GM21381 (cell line): Measurements from ENCODE around the gene SPTLC3.

ENCODE experiments used
- ATAC-seq: cut with Tn5 transposase; IDR thresholded peaks from one replicate; pipeline ENCODE4 v1.9.1; 2021; ENCODE audit warnings: mild to moderate bottlenecking, moderate library complexity; ENCODE audit not compliant: unreplicated experiment

SPTLC3 gene

DNA sequence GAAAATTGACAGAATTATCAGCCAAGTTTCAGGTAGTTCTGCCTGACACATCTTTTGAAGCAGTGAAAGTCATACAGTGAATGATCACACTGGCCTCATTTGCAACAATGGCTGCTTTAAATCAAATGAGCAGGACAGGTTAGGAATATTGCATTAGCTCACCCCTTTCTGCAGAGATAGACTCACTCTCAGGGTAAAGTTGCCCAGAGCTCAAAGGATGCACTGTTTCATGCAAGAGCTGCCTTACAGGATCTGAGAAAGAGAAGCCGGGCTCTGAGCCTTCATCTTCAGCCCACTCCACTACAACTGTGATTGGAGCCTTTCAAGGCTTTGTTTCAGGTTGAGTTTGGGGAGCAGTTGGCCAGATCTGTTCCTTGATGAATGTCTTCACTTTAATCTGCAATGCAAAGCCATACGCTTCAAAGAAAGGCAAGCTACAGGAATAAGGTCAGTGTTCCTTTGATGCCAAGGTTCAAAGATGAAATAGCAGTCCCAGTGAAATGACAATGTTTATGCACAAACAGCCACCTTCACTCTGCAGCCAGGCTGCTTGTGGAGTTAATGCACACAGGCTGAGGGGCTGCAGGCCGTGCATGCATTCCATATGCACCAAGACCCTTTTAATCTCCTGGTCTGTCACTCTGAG, 121.4 kb downstream of the SPTLC3 start:
- no peak for ATAC-seq

- ATAC-seq: no peak
These were observed 121.9 kb downstream of the SPTLC3 start for GRCh38 chr20:13130707-13131103.

DNA sequence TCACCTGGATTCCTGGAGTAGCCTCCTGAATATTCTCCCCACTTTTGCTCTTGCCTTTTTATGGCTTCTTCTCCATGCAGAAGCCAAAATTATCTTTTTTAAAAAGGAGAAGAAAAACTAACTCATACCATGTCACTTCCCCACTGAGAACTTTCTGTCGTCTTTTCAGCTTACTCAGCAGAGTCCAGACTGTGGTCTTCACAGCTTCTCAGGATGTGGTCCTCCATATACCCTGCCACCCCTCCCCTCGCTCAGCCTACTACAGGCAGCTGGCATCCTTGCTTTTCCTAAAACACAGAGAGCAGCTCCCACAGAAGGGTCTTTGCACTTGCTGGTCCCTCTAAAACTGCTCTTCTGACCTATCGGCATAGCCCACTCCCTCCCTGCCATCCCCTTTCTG, 122.9 kb downstream of the SPTLC3 start:
- ATAC-seq: no peak

DNA sequence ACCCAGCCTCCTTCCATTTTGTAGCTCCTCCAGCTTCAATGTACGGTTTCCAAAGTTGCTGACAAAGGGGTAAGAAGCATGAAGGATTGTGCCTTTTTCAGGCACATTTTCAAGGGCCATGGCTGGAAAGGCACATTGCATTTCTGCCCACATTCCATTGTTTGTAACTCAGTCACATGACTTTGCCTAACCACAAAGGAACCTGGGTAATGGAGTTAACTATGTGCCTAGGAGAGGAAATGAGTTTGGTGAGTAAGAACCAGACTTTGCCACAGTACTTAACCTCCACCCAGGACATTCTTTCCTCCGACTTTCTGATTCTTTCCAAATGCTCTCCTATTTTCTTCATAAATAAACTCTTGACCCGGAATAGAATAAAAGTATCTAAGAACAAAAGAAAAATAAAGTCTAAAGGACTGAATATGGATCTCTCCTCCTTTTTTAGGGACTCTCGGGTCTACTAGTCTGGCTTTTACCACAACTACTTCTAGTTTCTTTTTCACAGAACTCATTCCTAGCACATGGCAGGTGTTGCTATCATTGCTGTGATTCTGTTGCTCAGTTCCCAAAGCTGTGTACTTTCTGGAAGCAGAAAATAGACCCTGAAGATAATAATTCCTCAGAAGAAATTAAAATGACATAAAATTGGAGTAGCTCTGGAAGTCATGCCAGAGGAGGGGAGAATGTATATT, 130.8 kb downstream of the SPTLC3 start:
- no peak for ATAC-seq

DNA sequence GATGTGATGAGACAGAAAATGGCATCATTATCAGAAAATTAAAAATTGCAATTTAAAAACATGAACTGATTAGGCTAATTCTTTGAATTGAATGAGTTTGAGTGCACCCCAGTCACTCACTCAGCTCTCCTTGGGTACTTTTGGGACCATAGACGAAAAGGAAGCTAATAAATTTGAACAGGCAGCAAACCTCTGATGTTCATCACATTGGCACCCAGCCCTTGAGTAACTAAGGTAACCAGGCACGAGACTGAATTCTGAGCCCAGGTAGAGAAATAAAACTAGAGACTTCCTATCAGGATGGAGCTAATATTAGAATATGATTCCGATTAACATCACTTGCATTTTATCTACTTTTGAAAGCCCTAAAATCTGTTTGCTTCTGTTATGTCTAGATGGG, 131.4 kb downstream of the SPTLC3 start:
- no peak for ATAC-seq

DNA sequence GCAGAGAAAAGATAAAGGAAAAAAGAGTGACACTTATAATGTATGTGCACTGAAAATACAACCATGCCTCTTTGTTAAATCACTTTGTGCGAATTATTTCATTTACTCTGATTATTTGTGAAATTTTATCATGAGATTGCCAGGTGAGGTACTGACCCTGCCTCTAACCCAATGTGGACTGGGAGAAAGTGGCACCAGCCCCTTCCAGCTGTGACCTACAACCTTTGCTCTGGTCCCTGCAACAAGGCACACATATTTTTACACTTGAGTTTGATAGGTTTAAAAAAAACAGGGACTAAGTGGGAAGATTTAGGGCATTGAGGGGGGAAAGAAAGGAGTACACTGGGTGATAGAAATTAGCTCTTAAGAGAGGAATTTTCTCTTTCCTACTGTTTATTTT, 132.0 kb downstream of the SPTLC3 start:
- ATAC-seq: no peak

DNA sequence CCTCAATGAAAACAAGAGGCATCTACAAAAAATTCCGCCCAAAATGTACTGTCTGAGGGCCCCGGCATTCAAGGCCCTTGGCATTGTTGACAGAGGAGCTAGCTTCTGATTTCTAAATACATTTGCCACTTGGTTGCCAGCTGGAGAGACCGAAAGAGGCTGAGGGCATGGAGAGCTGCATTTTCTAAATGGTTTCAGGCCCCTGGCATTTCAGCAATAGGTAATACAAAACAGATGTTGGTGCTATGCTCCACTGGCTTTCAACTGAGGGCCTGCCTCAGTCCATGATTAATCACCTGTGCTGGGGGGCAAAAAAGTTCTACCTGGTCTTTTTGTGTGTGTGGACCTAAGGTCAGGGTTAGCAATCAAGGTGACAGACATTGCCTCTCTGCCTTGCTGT, 132.8 kb downstream of the SPTLC3 start:
- ATAC-seq: no peak

DNA sequence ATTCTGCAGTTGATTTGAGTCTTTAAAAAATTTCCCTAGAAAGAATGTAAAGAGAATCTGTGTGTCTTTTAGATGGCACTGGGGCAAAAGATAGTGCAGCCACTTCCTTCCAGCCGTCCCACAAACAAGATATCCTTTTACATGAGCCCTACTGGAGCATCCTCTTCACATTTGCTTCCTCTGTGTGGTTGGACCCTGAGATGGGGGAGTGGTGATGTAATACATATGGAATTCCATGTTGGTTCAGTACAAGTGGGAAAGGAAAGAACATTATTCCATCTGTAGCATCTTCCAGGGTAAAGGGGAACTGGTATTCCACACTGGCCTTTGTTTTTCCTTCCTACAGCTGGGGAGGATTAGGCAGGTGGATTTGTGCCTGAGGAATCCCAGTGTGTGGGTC, 133.4 kb downstream of the SPTLC3 start:
- ATAC-seq: no peak

DNA sequence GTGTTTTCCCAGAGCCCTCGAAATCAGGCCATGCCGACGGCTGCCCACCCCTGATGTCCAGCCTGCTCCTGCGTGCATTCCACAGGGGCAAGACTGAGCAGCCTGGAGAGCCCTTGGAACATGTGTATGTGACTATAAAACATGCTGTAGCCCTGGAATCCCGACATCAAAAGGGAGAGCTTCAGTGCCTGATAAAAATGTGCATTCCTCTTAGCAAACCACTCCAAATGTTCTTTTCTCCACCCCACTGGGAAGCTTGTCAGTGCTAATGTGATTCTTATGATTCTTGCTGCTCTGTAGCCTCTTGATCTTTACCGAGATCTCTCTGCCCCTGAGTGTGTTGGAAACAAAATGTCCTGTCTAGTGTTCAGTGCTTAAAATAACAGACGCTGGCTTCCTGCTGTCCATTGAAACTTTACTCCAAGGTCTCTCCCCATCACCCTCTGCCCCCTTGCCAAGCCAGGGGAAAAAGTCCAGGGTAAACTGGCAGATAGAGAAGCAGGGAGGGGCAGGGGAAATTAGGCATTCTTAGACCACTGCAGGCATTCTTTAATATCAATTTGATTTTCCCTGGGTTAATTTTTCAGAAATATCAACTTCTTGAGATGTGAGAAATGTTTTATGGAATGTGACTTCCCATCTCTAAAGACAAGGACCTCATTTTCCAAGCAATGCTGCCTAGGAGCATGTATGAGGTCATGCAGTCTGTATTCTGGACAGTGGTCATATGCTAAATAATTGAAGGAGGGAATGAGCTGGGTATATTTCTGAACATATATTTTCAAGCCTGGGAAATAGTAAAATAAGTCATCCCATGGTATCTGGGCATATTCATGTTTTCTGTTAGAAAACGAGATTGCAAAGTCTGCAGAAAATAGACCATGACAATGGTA, 138.5 kb downstream of the SPTLC3 start:
- no peak for ATAC-seq

- ATAC-seq: no peak
These were observed 139.2 kb downstream of the SPTLC3 start for GRCh38 chr20:13147971-13148370.

GRCh38 chr20:13148402-13148801, 139.6 kb downstream of the SPTLC3 start:
- no peak for ATAC-seq

DNA sequence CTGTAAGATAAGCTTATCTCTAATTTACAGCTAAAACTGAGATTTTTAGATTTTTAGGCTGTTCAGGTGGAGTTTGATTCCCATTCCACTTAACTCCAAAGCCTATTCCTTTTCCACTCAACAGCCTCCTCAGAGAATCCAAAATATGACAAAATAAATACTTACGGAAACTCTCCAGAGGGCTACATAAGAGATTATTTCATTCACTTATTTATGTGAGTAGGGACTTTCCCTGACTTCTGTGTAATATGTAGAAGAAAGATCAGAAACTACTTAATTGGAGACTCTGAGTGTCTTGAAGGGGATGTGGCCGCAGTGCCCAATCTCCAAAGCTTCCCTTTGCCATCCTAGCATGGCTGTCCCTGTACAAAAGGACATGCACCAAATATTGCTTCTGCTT, 140.2 kb downstream of the SPTLC3 start:
- ATAC-seq: no peak

DNA sequence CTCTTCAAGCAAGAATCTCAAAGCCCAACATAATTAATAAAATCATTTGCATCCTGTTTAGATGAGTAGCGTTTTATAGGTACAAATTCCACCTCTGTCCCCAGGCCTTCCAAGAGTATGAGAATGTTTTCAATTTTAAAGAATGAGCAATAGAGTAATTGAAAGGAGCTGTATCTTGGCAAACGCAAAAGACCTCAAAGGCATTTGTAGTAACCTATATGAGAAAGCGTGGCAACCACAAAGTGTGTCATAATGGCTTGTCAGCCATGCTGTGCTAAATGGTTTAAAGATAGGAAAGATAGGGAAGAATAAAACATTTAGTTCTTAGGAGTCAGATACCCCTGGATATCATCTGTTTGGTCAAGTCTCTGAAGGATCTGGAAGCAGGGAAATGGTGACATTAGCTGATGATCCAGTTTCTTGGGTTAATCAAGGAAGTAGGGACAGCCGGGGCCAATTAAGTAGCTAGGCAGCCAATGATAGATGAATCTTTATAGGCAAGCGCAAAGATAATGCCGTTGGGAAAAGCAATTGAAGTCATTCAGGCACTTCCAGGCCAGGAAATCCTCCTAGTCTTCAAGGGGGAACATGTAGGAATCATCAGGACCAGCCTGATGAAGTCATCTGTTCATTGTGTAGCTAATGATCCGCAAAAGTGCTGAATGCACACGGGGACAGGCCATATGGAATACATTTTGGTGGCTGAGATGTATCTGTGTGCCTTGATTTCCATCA, 140.8 kb downstream of the SPTLC3 start:
- ATAC-seq: no peak

- ATAC-seq: no peak
These were observed 149.6 kb downstream of the SPTLC3 start for GRCh38 chr20:13158369-13158768.

GRCh38 chr20:13159889-13160288, 151.1 kb downstream of the SPTLC3 start:
- ATAC-seq: no peak

DNA sequence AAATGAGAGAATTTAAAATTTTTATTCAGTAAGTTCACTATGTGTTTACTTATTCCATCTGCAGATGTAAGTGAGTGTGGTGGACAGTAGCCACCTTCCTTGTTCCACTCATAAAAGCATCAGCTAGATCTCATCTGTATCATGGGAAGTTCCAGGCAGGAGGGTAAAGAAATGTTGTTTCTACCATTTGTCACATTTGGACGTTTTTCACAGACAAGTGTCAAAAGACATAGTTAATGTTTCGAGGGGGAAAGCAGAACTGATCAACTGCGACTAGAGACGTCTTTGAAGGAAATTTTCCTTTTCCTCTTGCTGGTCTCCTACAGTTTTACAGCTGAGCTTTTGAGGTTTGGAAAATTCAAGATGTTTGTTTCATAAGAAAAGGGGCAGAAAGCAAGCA, 156.4 kb downstream of the SPTLC3 start:
- no peak for ATAC-seq

- no peak for ATAC-seq
These were observed 157.2 kb downstream of the SPTLC3 start for GRCh38 chr20:13166011-13166410.

DNA sequence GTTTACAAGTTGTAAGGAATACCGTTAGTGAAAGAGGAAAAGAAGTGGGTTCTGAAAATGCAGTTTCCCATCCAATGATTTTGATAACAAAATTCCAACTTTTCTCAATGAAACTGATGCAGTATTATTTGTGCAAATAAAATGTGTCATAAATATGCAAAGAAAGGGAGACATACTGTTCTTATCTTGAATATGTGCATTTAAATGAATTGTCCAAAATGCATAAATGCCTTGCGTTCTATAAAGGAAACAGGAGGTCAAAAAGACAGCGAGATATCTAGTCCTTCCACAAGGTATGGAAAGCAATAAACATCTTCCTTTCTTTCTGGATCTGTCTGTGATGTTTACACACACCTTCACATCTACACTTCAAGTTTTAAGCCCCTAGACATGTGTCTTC, 157.7 kb downstream of the SPTLC3 start:
- ATAC-seq: no peak

- no peak for ATAC-seq
These were observed 160.3 kb downstream of the SPTLC3 start for GRCh38 chr20:13169086-13169485.

GRCh38 chr20:13170771-13171170, 162.0 kb downstream of the SPTLC3 start:
- no peak for ATAC-seq

DNA sequence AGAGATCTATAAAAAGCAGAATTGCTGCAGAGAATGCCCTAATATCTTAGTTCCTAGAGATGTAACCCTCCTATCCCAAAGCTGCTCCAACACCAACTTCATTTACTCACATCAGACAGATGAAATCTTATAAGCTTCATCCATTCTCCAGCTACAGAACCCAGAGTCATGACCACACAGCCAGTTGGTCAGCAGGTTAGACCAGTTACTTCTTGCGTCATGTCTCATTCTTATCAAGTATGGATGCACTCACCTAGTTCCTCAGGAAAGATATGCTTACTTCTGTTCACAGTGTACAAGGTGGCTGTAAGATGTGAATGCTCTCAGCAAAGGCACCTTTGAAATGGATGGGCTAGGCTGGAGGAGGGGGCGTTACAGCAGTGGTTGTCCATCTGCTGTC, 164.4 kb downstream of the SPTLC3 start:
- no peak for ATAC-seq
